Measurements from ENCODE around the gene PDSS2.
"Not testable (repeated sequence)": the region's sequence is repeated elsewhere in the genome, so short reads cannot be mapped to it uniquely, and the experiment has no call there.

The PDSS2 gene

GRCh38 chr6:107473660-107474059, 14.3 kb upstream of the PDSS2 start:
- DNase-seq, result no peak

- DNase-seq, result no peak
Measured at GRCh38 chr6:107470364-107470763, 11.0 kb upstream of the PDSS2 start.

DNA sequence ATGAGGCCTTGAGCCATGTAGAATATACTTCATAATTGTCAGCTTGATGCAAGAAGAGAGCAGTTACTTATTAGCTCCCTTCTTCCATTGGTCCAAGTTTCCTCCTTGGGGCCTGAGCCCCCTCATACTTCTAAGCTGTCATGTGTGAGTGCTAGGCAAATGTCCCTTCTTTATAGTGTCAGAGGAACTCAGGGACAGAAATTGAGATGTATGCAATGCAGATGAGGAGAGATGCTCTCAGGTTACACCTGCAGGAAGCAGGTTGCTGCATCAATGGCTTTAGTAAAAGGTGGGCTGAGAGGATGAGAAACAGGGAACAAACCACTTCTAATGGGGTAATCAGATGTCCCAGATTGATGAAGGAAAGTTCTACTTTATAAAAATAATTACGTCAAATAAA, 6.7 kb upstream of the PDSS2 start:
- no peak for DNase-seq

DNA sequence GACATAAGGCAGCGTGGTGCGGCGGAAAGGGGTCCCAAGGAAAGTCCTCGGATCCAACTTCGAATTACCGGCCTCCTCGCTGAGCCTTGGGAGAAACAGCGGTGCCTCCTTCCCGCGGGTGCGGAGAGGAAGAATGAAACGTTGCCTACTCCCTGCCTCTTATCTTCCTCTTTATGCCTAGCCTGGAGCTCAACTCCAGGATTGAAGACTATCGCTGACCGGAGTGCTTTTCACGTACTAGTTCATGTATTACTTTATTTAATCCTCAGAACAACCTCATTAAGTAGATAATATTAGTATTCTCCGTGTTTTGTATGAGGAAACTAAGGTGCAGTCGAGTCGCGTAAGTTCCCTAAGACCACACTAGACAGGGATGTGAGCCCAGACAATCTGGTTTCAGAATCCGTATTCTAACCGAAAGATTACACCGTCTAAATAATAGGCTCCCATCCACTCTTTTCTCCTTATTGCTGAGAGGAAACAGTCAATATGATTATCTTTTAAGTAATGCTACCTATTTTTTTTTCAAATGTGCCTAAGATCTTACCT, 793 bp upstream of the PDSS2 start:
- DNase-seq, result no peak

GRCh38 chr6:107458672-107459282, 587 bp downstream of the PDSS2 start:
- peak; percentile 0 for DNase-seq

DNA sequence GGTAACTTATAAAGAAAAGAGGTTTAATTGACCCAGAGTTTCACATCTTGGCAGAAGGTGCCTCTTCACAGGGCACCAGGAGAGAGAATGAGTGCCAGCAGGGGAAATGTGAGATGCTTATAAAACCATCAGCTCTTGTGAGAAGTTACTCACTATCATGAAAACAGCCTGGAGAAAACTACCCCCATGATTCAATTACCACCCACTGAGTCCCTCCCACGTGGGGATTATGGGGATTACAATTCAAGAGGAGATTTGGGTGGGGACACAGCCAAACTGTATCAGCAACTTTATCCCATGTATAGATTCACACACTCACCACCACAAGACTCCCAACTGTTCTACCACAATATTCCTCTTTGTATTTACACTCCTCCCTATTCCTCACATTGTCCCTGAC, 10.6 kb downstream of the PDSS2 start:
- DNase-seq, result no peak

GRCh38 chr6:107447663-107448216, 11.6 kb downstream of the PDSS2 start:
- no peak for DNase-seq

GRCh38 chr6:107444277-107444676, 15.1 kb downstream of the PDSS2 start:
- no peak for DNase-seq

DNA sequence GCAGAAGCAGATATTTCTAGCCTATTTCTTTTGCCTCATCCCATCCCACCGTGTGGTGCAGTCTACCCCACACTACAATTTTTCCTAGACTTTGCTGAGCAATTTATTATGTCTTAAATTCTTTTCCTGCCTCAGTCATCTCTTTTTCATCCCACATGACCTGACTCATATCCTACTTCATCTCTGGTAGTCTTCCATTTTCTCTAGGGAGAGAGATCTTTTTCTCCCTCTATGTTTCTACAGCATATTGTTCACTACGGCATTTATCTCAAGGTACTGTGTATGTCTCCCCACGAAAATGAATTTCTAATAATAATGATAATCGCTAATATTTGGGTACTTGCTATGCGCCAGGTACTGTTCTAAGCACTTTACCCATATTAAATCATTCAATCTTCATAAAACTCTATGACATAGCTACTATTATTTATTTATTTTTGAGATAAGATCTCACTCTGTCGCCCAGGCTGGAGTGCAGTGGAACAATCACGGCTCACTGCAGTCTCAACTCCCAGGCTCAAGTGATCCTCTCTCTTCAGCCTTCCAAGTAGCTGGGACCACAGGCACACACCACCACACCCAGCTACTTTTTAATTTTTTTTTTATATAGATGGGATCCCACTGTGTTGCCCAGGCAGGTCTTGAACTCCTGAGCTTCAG, 15.6 kb downstream of the PDSS2 start:
- DNase-seq, result no peak

- DNase-seq, result no peak
Measured at GRCh38 chr6:107442938-107443607, 16.3 kb downstream of the PDSS2 start.

DNA sequence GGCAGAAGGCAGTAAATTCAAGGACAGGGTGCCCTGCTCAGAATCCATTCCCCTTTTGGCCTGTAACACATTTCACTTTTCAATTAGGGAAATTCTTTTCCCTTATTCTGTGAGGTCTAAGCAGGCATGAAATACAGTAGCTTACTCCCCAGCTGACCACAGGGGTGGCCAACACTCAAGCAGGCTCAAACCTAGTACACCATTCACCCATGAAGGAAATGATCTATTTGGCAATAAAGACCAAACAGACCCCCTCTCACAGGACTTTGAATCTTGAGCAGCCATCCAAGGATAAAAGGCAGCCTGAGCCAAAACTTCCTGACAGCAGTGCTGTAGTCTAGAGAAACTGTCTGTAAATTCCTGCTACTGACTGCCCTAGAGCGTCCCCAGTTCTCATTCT, 17.7 kb downstream of the PDSS2 start:
- no peak for DNase-seq

GRCh38 chr6:107440936-107441335, 18.4 kb downstream of the PDSS2 start:
- no peak for DNase-seq

GRCh38 chr6:107439406-107439805, 20.0 kb downstream of the PDSS2 start:
- DNase-seq, result no peak

DNA sequence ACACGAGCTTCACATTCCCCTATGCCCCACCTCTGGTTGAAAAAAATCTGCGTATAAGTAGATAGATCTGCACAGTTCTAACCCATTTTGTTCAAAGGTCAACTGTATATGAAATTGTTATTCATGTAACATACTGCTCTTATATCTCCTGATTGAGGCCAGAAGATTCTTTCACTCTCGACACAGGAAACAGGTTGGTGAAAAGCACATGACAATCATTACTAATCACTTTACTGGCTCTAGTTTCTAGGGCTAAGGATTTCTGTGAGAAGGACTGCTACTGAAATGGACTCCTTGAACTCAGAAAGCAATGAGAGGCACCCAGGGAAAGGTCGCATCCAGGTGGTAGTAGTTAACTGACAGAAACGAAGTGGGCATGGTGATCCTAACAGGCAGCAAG, 21.7 kb downstream of the PDSS2 start:
- DNase-seq, result no peak

DNA sequence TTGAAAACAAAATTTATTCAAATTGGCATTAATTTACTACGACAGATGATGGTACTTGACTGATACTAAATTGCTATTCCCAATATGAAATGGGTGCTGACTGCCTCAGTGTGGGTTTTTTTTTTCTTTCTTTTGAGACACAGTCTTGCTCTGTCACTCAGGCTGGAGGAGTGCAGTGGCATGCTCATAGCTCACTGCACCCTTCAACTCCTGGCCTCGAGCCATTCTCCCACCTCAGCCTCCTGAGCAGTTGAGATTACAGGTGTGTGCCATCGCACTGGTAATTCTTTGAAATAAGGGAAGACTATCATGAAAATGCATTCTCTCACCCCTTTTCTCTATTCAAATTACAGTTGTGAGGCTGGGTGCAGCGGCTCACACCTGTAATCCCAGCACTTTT, 22.5 kb downstream of the PDSS2 start:
- DNase-seq, result no peak

DNA sequence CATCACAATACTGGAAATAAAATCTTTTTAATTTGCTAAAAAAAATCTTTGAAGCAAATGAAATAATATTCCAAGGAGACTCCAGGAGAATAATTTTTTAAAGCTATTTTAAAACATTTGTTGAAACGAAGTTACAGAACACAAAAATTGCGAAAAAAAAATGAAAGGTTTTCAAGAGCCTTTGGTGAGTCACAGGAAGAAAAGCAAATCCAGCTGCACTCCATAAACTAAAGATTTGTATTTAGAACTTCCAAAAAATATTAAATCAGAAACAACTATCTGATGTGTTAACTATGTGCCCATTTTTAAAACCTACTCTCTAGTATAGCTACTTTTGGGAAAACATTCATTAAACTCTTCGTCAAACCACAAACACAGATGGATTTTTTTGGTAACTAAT, 23.6 kb downstream of the PDSS2 start:
- DNase-seq, result no peak

DNA sequence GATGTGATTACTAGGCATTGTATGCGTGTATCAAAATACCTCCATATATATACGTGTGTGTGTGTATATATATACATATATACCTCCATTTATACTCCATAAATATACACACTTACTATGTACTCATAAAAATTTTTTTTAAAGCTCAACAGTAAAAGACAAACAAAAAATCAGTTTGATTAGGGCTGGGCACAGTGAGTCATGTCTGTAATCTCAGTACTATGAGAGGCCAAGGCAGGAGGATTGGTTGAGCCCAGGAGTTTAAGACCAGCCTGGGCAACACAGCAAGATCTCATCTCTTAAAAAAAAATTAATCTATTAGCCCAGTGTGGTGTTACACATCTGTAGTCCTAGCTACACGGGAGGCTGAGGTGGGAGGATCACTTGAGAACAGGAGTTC, 24.6 kb downstream of the PDSS2 start:
- no peak for DNase-seq

GRCh38 chr6:107425951-107426350, 33.4 kb downstream of the PDSS2 start:
- not testable (repeated sequence) for DNase-seq

DNA sequence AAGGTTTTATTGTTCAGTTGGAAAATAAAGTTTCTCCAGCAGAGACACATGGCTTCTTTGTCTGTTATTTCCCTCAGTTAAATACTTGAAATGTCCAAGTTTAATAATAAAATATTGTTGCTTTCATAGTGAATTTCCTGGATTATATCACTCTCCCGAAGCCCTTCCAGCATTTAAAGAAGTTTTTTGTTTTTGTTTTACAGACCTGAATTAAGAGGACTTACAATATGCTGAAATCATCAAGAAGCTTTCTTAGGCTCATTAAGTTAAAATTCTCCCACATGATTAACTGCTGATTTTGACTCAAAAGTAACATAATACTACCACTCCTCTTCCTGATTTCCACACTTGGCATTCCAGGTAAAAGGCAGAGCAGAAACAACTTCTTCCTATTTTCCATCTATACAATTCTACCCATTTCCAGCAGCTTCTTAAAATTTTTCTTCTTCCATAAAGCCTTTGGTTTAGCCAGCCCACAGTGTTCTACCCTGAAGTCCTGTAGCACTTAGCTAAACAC, 35.8 kb downstream of the PDSS2 start:
- DNase-seq, result no peak

DNA sequence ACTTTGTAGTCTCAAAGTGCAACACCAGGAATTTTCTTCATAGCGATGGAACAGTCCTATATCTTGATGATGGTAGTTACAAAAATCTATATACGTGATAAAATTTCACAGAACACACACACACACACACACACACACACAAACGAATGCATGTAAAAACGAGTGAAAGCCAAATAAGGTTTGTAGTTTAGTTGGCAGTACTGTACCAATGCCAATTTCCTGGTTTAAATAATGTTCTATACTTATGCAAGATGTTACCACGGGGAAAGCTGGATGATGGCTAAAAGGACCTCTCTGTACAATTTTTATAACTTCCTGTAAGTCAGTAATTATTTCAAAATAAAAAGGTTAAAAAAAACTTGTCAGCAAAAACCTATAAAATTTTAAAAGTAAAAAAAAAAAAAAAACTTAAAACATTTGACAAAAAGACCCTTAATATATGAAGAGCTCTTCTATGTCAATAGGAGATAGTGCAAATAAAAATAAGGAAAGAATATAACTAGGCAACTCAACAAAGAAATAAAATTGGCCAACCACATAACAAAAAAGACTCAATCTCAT, 37.6 kb downstream of the PDSS2 start:
- no peak for DNase-seq

DNA sequence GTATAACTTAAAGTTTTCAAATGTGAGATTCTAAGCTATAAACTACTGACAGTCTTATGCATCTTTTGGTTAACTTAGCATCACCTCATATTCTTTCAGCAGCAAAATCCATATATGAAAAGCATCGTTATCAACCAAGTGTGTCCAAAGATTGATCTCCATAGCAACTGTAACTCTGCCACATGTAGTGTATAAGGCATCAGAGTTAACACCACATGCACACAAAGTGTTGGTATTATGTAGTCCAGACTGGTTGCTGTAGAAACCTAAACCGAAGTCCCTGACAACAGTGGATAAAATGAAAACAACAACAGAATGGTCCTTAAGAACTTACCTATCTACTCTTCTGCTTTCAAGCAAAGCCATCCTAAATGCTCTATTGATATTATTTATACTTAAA, 39.6 kb downstream of the PDSS2 start:
- no peak for DNase-seq

DNA sequence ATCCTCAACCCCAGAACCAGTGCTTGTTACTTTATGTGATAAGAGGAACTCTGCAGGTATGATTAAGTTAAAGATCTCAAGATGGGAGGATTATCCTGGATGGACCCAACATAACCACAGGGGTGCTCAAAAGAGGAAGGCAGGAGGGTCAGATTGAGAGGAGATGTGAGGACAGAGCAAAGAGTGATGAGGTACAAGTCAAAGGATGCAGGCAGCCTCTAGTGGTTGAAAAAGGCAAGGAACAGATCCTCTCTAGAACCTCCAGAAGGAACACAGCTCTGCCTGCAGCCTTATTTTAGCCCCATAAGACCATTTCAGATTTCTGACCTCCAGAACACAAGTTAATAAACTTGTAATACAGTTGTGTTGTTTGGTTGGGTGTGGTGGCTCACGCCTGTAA, 41.2 kb downstream of the PDSS2 start:
- no peak for DNase-seq

DNA sequence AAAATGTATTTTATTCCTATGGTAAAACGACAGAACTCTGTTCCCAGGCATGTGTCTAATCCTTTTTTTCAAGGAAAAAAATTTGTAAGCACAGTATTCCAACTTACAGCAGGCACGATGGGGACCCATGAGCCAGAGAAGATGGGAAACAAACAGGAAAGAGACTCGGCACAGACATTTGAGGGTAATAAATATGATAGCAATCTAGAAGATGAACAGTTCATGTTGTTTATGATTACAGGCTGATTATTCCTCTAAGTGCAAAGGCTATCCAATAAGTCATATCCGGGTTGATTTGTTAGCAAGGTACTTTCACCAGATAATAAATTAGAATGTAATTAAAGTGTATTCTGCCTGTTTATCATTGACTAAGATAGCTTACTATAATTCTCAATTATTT, 43.2 kb downstream of the PDSS2 start:
- DNase-seq, result no peak
